Lower leg skin (tissue), 4 donors: ENCODE data around the gene CYP20A1. TPM values are rescaled to one million over a fixed set of nuclear protein-coding genes. Genes with fewer than 3 reads are reported as not detected.
"Not testable (repeated sequence)": the region's sequence is repeated elsewhere in the genome, so short reads cannot be mapped to it uniquely, and the experiment has no call there.

Source experiments
- DNase-seq, 2 donors: peaks; one replicate each; pipeline ENCODE4 v3.0.0-alpha.2; 2019; ENCODE audit warnings: low spot score in 2 of 2
- H3K4me3 ChIP-seq: fragments of 200-600 bp; sonication (generic); 2 replicates; pipeline ENCODE4 v1.5.1; 2017; ENCODE audit warnings: mild to moderate bottlenecking, low read depth; ENCODE audit not compliant: poor library complexity, severe bottlenecking
- POLR2A ChIP-seq, 2 donors: fragments of 450-650 bp; IDR thresholded peaks; one replicate each; pipeline ENCODE4 v1.6.1; 2016 to 2017; ENCODE audit warnings: antibody characterized with exemption in 2 of 2, mild to moderate bottlenecking in 1 of 2, moderate library complexity in 1 of 2
- WGBS, 2 donors: methylation state at CpG; one replicate each; pipeline ENCODE4 v1.1.5; 2018; 5-methylcytosine and 5-hydroxymethylcytosine counted together
- intact Hi-C: fragments of 100-400 bp; cut with DNase I; formaldehyde crosslinking; loops from one replicate; pipeline ENCODE4 v1.15.0; 2023; ENCODE audit warnings: low total_unique reads
- total RNA-seq, 4 donors: library from RNA; depleted of rRNA; stranded (reverse); fragments of >200 nt; gene quantifications; one replicate each; pipeline ENCODE4 v1.1.0, GENCODE V29; 2016
- TF ChIP-seq, protein P1 (sequence below), 3 donors: fragments of 450-650 bp; IDR thresholded peaks; one replicate each; pipeline ENCODE4 v1.5.1; 2016; ENCODE audit warnings: antibody characterized with exemption in 3 of 3, mild to moderate bottlenecking in 3 of 3, moderate library complexity in 2 of 3

CYP20A1 gene, protein sequence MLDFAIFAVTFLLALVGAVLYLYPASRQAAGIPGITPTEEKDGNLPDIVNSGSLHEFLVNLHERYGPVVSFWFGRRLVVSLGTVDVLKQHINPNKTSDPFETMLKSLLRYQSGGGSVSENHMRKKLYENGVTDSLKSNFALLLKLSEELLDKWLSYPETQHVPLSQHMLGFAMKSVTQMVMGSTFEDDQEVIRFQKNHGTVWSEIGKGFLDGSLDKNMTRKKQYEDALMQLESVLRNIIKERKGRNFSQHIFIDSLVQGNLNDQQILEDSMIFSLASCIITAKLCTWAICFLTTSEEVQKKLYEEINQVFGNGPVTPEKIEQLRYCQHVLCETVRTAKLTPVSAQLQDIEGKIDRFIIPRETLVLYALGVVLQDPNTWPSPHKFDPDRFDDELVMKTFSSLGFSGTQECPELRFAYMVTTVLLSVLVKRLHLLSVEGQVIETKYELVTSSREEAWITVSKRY
- total RNA-seq: 10 to 100 TPM; 11.9 to 25.5 (median 16.1) TPM

DNA sequence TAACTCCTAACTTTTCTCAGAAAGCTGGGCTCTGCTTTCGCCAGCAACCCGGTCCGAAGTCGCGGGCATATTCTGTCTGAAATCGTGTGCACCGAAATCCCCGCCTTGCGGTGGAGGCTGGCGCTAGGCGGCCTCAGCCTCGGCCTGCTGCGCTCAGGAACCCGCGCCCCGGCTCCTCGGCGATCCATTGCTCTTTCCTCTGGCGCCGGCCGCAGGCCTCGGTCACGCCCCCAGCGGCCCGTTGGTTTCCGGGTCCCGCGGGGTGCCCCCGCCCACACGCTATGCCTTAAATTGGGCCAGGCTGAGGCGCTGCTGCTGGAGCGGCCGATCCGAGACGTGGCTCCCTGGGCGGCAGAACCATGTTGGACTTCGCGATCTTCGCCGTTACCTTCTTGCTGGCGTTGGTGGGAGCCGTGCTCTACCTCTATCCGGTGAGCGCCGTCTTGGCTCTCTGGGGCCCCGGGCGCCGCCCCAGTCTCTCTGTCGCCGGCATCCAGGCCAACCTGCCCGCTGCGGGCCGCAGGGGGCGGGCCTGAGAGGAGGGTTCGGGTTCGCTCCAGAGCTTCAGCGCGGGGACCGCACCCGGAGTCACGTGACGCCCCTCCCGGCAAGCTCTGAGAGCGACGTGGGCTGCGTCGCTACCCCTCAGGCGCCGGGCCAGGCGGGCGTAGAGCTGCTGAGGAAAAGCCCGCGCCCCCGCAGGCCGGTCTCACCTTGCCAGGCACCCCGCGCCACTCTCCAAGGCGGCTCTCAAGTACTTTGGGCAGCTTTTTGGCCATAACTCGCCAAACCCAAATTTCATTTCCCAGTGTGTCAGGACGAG is at the start of gene CYP20A1:
TSS of gene CYP20A1 (plus strand) at position 315 of the 823 bp plus-strand sequence. CDS start at position 360, 45 bp downstream.
- intact Hi-C loops: no loop called here
- DNase-seq: peak; percentile 94 to 99
- peak in 1 of 2 donors; percentile 3 for TF ChIP-seq POLR2A (IDR thresholded peaks at IDR 0.05)
- TF ChIP-seq, protein P1, sequence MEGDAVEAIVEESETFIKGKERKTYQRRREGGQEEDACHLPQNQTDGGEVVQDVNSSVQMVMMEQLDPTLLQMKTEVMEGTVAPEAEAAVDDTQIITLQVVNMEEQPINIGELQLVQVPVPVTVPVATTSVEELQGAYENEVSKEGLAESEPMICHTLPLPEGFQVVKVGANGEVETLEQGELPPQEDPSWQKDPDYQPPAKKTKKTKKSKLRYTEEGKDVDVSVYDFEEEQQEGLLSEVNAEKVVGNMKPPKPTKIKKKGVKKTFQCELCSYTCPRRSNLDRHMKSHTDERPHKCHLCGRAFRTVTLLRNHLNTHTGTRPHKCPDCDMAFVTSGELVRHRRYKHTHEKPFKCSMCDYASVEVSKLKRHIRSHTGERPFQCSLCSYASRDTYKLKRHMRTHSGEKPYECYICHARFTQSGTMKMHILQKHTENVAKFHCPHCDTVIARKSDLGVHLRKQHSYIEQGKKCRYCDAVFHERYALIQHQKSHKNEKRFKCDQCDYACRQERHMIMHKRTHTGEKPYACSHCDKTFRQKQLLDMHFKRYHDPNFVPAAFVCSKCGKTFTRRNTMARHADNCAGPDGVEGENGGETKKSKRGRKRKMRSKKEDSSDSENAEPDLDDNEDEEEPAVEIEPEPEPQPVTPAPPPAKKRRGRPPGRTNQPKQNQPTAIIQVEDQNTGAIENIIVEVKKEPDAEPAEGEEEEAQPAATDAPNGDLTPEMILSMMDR (IDR thresholded peaks at IDR 0.05): no peak
- 0% methylated on average over 29 to 34 of the region's 80 CpGs for WGBS, 2 donors
- H3K4me3 ChIP-seq: peak within 1 kb of the TSS; percentile 86

DNA sequence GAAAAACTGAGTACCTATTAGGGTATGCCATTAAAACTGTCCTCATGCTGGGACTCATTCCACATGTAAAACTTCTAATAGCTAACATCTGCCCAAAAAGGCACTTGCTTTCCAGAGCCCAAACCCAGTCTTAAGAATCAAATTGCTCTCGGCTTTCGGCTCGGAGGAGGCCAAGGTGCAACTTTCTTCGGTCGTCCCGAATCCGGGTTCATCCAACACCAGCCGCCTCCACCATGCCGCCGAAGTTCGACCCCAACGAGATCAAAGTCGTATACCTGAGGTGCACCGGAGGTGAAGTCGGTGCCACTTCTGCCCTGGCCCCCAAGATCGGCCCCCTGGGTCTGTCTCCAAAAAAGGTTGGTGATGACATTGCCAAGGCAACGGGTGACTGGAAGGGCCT is 48.3 kb upstream of the CYP20A1 start:
- intact Hi-C loops, DNase-seq, H3K4me3 ChIP-seq: not testable (repeated sequence)
- 94 to 96% methylated on average over 16 of the region's 17 CpGs for WGBS, 2 donors

DNA sequence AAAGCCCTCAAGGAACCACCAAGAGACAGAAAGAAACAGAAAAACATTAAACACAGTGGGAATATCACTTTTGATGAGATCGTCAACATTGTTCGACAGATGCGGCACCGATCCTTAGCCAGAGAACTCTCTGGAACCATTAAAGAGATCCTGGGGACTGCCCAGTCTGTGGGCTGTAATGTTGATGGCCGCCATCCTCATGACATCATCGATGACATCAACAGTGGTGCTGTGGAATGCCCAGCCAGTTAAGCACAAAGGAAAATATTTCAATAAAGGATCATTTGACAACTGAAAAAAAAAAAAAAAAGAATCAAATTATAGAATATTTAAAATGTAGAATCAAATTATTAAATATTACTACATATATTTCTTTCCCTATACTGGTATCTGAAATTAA is 47.8 kb upstream of the CYP20A1 start:
- WGBS, 2 donors: 92 to 99% methylated on average over 6 of the region's 6 CpGs
- H3K4me3 ChIP-seq, DNase-seq, intact Hi-C loops: not testable (repeated sequence)

DNA sequence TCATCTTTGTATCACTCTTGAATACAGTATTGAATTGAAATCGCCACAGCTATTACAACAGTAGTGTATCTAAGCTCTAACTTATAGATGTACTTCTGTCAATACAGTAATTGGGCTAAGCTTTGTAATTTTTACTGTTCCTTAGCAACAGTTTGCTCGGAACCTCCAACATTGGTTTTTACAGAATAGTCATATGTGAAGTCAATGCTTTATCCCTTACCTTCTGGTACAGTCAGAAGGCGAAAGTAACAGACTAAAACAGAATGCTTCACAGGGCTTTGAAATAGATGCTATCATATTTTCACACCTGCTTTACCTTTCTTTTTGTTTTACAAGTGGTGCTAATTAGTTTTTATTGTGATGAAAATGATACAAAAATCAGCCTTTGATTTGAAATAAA is 46.9 kb upstream of the CYP20A1 start:
- DNase-seq: no peak
- no peak for TF ChIP-seq POLR2A (IDR thresholded peaks at IDR 0.05)
- TF ChIP-seq, protein P1 (IDR thresholded peaks at IDR 0.05): no peak
- H3K4me3 ChIP-seq: no peak overlapping the region
- intact Hi-C loops: no loop called here
- 94 to 95% methylated on average over 3 of the region's 3 CpGs for WGBS, 2 donors

DNA sequence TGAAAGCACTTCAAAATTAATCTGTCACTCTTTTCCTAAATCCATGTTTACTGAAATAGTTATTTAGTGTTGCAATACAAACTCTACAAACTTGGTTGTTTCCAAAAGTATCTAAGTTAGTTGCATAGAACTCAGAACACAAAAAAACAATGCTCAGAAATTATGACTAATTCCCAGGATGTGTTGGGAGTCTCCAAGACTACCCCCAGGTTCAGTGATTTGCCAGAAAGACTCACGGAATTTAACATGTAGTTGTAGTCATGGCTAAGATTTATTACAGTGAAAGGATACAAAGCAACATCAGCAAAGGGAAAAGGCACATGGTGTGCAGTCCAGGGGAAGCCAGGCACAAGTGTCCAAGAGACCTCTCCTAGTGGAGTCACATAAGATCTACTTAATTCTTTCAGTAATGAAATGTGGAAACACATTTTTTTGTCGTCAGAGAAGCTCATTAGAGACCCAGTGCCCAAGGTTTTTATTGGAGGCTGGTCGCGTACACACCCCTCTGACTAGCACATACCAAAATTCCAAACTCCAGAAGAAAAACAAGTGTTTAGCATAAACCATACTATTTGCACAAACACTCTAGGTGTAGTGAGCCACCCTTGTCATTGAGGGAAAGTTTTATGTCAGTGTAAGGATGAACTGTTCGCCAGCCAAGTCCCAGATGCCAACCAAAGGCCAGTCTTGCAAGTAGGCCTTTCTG is 43.3 kb upstream of the CYP20A1 start:
- TF ChIP-seq POLR2A (IDR thresholded peaks at IDR 0.05): no peak
- TF ChIP-seq, protein P1 (IDR thresholded peaks at IDR 0.05): no peak

DNA sequence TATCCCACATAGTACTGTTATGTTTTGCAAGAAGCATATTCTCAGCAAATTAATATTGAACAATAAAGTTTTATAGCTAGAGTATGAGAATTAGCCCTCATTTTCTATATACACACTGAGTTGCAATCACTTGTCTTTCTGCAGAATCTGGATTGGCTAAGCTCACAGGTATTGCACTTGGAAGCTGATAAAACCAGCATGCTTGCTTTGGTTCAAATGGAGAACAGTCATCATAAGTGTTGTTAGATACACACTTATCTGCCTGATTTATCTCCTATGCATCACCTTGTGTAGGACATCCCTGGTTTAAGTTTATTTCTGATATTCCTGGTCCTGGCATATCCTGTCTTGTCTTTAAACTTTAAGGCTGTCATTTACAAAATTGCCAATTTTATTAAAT is 38.0 kb upstream of the CYP20A1 start:
- TF ChIP-seq POLR2A (IDR thresholded peaks at IDR 0.05): no peak
- intact Hi-C loops: no loop called here
- no peak for DNase-seq
- H3K4me3 ChIP-seq: no peak overlapping the region

More for the DNA sequence above, 43.3 kb upstream of the CYP20A1 start:
- 84 to 89% methylated on average over 5 of the region's 5 CpGs for WGBS, 2 donors
- intact Hi-C loops: no loop called here
- DNase-seq: no peak
- H3K4me3 ChIP-seq: no peak overlapping the region

DNA sequence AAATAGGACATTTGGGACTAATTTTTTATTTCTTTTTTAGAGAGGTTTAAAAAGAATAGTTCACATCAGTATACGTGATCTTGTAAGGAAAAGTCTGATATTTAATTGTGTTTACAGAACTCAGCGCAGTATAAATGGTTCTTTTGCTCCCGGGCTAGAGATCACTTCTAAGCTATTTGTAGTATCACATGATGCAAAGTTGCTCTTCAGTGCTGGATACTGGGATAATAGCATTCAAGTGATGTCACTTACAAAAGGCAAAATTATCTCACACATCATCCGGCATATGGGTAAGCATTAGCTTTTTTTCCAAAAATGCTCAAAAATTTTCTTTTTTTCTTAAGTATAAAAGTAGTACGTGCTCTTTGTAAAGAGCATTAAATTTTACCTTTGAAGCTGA is 37.4 kb upstream of the CYP20A1 start:
- 89 to 96% methylated on average over 5 of the region's 5 CpGs for WGBS, 2 donors
- TF ChIP-seq POLR2A (IDR thresholded peaks at IDR 0.05): no peak
- TF ChIP-seq, protein P1 (IDR thresholded peaks at IDR 0.05): no peak
- no peak overlapping the region for H3K4me3 ChIP-seq
- intact Hi-C loops: no loop called here
- no peak for DNase-seq
